Neural cell (in vitro differentiated cells): ENCODE results near the gene TRIB2.

Experiments used
- CTCF ChIP-seq: fragments of 450-650 bp; IDR thresholded peaks from 2 replicates; pipeline ENCODE4 v1.5.1; 2014; ENCODE audit warnings: antibody characterized with exemption, mild to moderate bottlenecking, moderate library complexity; ENCODE audit not compliant: poor library complexity, severe bottlenecking
- MXI1 ChIP-seq: fragments of 450-650 bp; conservative IDR thresholded peaks from 2 replicates; pipeline ENCODE4 v1.6.1; 2014; ENCODE audit warnings: antibody characterized with exemption, mild to moderate bottlenecking; ENCODE audit not compliant: poor library complexity, severe bottlenecking

GRCh38 chr2:12737297-12737696 lies 20.6 kb downstream of the TRIB2 start:
- TF ChIP-seq CTCF (no peak), MXI1 (no peak)
